Gastrocnemius medialis (tissue), 4 donors: ENCODE measurements around the gene SH3GL2. TPM values are rescaled to one million over a fixed set of nuclear protein-coding genes. Genes with fewer than 3 reads are reported as not detected.

Experiments used
- ATAC-seq, 2 donors: fragments of 150-250 bp; one replicate each; pipeline ENCODE4 v1.9.1; 2016
- DNase-seq, 2 donors: peaks; one replicate each; pipeline ENCODE4 v3.0.0-alpha.2; 2019
- H3K27ac ChIP-seq, 4 donors: fragments of 200-600 bp; sonication (generic); 1 replicate in 1 of 4; 2 replicates in 3 of 4; pipeline ENCODE4 v1.5.1; 2016 to 2018; ENCODE audit warnings: mild to moderate bottlenecking in 2 of 4, moderate library complexity in 1 of 4
- H3K27me3 ChIP-seq, 3 donors: fragments of 200-600 bp; sonication (generic) in 2 of 3; 1 replicate in 1 of 3; 2 replicates in 2 of 3; pipeline versions ENCODE4 v1.5.1 to v1.6.0; 2016 to 2019; ENCODE audit warnings: mild to moderate bottlenecking in 1 of 3, moderate library complexity in 1 of 3
- H3K36me3 ChIP-seq, 2 donors: fragments of 200-600 bp; sonication (generic) in 1 of 2; one replicate each; pipeline ENCODE4 v1.5.1; 2017 to 2018
- H3K4me1 ChIP-seq, 2 donors: fragments of 200-600 bp; sonication (generic) in 1 of 2; one replicate each; pipeline ENCODE4 v1.5.1; 2016 to 2017; ENCODE audit warnings: mild to moderate bottlenecking in 2 of 2
- H3K4me3 ChIP-seq, 4 donors: fragments of 200-600 bp; sonication (generic) in 3 of 4; 1 replicate in 1 of 4; 2 replicates in 3 of 4; pipeline ENCODE4 v1.5.1; 2016 to 2019; ENCODE audit warnings: mild to moderate bottlenecking in 2 of 4
- H3K9me3 ChIP-seq, 3 donors: fragments of 200-600 bp; sonication (generic) in 2 of 3; 1 replicate in 1 of 3; 2 replicates in 2 of 3; pipeline ENCODE4 v1.5.1; 2016 to 2019
- CTCF ChIP-seq, 5 experiments: fragments of 450-650 bp in 3 of 5; fragments of 200-600 bp in 2 of 5; sonication (generic) in 2 of 5; IDR thresholded peaks in 4 of 5; conservative IDR thresholded peaks in 1 of 5; 1 replicate in 4 of 5; 2 replicates in 1 of 5; pipeline ENCODE4 v1.5.1; 2016 to 2019; ENCODE audit warnings: antibody characterized with exemption in 5 of 5, mild to moderate bottlenecking in 3 of 5, moderate library complexity in 3 of 5
- POLR2A ChIP-seq, 2 donors: fragments of 450-650 bp; IDR thresholded peaks; one replicate each; pipeline ENCODE4 v1.6.1; 2017; ENCODE audit warnings: antibody characterized with exemption in 2 of 2, mild to moderate bottlenecking in 2 of 2, moderate library complexity in 2 of 2
- in situ Hi-C, 4 donors: fragments of 200-750 bp; cut with MboI; loops; one replicate each; pipeline versions ENCODE4 v1.15.0 to v1.8.0; 2017; ENCODE audit warnings: low sequenced_read_pairs in 4 of 4
- intact Hi-C: fragments of 100-400 bp; cut with DNase I; formaldehyde crosslinking; loops from one replicate; pipeline ENCODE4 v1.15.1; 2023; ENCODE audit warnings: low total_unique reads
- total RNA-seq, 4 donors: library from RNA; depleted of rRNA; stranded (reverse); fragments of >200 nt; gene quantifications; one replicate each; pipeline versions ENCODE4 v1.1.0 to v1.2.3, GENCODE V29; 2016

SH3GL2 gene
- total RNA-seq, 4 donors from 2014 or later, result not detected

GRCh38 chr9:17611917-17612316 is 33.1 kb downstream of the SH3GL2 start:
- in situ Hi-C loops (no loop called here), intact Hi-C loops (no loop called here)
- no peak for ATAC-seq
- no peaks in the 10 kb centered on the region for H3K4me1 ChIP-seq
- H3K9me3 ChIP-seq, result no peaks in the 10 kb centered on the region
- no peak overlapping the region for H3K4me3 ChIP-seq
- DNase-seq, result no peak
- H3K27ac ChIP-seq, result no peak overlapping the region
- no peaks in the 10 kb centered on the region for H3K36me3 ChIP-seq
- H3K27me3 ChIP-seq, result no peaks in the 10 kb centered on the region
- TF ChIP-seq POLR2A (IDR thresholded peaks at IDR 0.05), result no peak
- TF ChIP-seq CTCF (IDR thresholded peaks at IDR 0.05 in 4 of 5, conservative IDR thresholded peaks at IDR 0.05 in 1 of 5), result no peak

GRCh38 chr9:17613758-17614157 is 34.9 kb downstream of the SH3GL2 start:
- DNase-seq (no peak), ATAC-seq (no peak)
- H3K9me3 ChIP-seq, result no peaks in the 10 kb centered on the region
- no peaks in the 10 kb centered on the region for H3K4me1 ChIP-seq
- TF ChIP-seq POLR2A (IDR thresholded peaks at IDR 0.05) (no peak), CTCF (IDR thresholded peaks at IDR 0.05 in 4 of 5, conservative IDR thresholded peaks at IDR 0.05 in 1 of 5) (no peak)
- intact Hi-C loops (no loop called here), in situ Hi-C loops (no loop called here)
- no peaks in the 10 kb centered on the region for H3K36me3 ChIP-seq
- no peak overlapping the region for H3K27ac ChIP-seq
- no peaks in the 10 kb centered on the region for H3K27me3 ChIP-seq
- H3K4me3 ChIP-seq, result no peak overlapping the region

- no peak overlapping the region for H3K27ac ChIP-seq
- no peaks in the 10 kb centered on the region for H3K9me3 ChIP-seq
- no peaks in the 10 kb centered on the region for H3K4me1 ChIP-seq
- H3K27me3 ChIP-seq, result no peaks in the 10 kb centered on the region
- DNase-seq, result no peak
- no peak for TF ChIP-seq POLR2A (IDR thresholded peaks at IDR 0.05)
- no peak for TF ChIP-seq CTCF (IDR thresholded peaks at IDR 0.05 in 4 of 5, conservative IDR thresholded peaks at IDR 0.05 in 1 of 5)
- in situ Hi-C loops, result no loop called here
- H3K36me3 ChIP-seq, result no peaks in the 10 kb centered on the region
- no peak for ATAC-seq
- no peak overlapping the region for H3K4me3 ChIP-seq
- intact Hi-C loops, result no loop called here
These were observed 35.4 kb downstream of the SH3GL2 start for GRCh38 chr9:17614250-17614649.

GRCh38 chr9:17614903-17615302 is 36.0 kb downstream of the SH3GL2 start:
- no peak for DNase-seq

More at GRCh38 chr9:17614903-17615302, 36.0 kb downstream of the SH3GL2 start:
- no peak overlapping the region for H3K4me3 ChIP-seq
- no peak overlapping the region for H3K27ac ChIP-seq
- no peak for ATAC-seq
- no peak for TF ChIP-seq CTCF (IDR thresholded peaks at IDR 0.05 in 4 of 5, conservative IDR thresholded peaks at IDR 0.05 in 1 of 5)
- no peak for TF ChIP-seq POLR2A (IDR thresholded peaks at IDR 0.05)
- no peaks in the 10 kb centered on the region for H3K4me1 ChIP-seq
- intact Hi-C loops (no loop called here), in situ Hi-C loops (no loop called here)
- H3K36me3 ChIP-seq, result no peaks in the 10 kb centered on the region
- H3K9me3 ChIP-seq, result no peaks in the 10 kb centered on the region
- no peaks in the 10 kb centered on the region for H3K27me3 ChIP-seq
